Ecto neural progenitor cell (in vitro differentiated cells): Measurements from ENCODE around the gene TLE1.
A peak's percentile ranks its signal among the peaks of the same experiment; 100 is the strongest.

Source experiments
- DNase-seq: peaks from one replicate; pipeline ENCODE4 v3.0.0-alpha.2; 2018; ENCODE audit warnings: low spot score

The TLE1 gene

GRCh38 chr9:81543695-81544094 lies 145.7 kb downstream of the TLE1 start:
- DNase-seq = no peak

DNA sequence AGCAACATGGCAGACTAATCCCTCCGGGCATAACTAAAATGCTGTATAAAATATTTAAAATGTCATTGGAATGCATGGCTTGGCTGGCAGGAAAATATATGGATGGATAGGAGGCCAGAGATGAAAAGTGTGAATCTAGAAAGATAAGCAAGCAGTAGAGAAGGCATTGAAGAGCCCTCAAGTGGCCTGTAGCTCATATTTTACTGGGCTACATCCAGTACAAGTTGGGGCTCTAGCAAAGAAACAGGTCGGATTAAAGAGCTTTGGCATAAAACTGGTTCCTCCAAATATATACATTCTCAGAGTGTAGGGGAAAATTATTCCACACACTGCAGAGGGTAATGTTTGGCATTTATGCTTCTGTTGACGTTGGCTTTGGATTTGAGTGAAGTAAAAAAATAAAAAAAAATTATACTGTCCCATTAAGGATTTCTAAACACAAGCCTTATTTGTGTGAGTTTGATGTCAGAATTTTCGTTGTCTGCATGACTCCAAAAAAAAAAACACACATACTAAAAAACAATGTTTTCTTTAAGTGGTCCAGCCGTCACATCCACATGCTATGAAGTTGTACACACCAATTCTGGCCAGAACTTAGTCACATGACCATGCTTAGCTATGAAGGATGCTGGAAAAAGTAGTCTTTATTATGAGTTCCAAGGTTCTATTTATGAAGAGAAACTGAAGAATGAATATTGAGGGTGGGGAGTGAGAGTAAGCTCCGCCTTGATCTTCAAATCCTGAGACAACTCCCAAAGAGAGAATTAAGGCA lies 147.0 kb downstream of the TLE1 start:
- DNase-seq = no peak

- DNase-seq = no peak
Measured at GRCh38 chr9:81540142-81540710, 149.1 kb downstream of the TLE1 start.

DNA sequence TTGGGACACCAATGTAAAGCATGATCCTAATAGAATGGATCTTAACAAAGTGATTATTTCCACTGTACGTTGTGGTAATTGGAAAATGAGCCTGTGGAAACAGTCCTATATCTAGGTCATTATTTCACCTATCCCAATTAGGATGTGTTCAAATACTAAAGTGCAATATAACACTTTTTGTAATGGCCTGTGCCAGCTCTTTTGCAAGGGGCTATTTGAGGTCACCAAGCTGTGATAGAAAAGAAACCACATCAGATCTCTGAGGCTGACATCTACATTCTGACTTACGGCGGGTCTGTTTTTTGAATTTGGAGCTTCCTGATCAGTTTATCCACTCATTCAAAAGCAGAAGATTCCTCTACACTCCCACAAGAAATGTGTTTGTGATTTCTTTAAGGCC lies 150.0 kb downstream of the TLE1 start:
- no peak for DNase-seq

- no peak for DNase-seq
Measured at GRCh38 chr9:81538890-81539289, 150.5 kb downstream of the TLE1 start.

- DNase-seq = no peak
Measured at GRCh38 chr9:81537964-81538363, 151.4 kb downstream of the TLE1 start.

GRCh38 chr9:81536242-81537025 lies 152.9 kb downstream of the TLE1 start:
- no peak for DNase-seq

- peak; percentile 67 for DNase-seq
Measured at GRCh38 chr9:81535542-81536241, 153.7 kb downstream of the TLE1 start.

DNA sequence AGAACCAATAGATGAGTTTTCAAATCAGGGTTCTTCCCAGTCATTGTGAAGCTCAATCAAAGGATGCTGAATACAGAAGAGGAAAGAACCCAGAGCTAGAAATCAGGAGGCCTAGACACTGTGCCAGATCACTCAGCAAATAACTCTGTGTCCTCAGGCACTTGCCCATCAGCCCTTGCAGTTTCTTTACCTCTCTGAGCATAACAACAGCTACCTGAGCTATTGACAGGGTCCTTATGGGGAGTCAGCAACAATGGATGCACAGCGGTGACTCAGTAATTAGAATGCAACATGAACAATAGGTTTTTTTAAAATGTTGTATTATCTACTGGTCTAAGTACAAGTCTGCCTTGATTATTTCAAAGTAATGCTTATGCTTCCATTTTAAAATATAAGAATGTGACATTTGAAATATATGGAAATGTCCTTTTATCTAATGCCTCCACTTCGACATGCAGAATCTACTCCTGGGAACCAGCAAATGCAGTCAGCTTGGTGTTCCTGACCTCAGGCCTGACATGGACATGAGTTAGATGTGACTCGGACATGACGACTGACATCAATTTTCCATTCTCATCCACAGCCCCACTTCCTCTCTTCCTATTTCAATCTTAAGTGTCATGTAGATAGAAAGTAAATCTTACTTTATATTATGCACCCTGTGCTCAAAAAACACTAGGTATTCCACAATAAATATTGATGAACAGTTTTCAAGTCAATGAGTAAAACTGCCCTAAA lies 155.0 kb downstream of the TLE1 start:
- no peak for DNase-seq
